ENCODE measurements around the gene GUCY1B1. TPM values are rescaled to one million over a fixed set of nuclear protein-coding genes. Genes with fewer than 3 reads are reported as not detected.
A peak's percentile ranks its signal among the peaks of the same experiment; 100 is the strongest.
"Not testable (repeated sequence)": the region's sequence is repeated elsewhere in the genome, so short reads cannot be mapped to it uniquely, and the experiment has no call there.

Gene GUCY1B1
- total RNA-seq, 1 experiment from 2014 or later: 33.8 TPM

DNA sequence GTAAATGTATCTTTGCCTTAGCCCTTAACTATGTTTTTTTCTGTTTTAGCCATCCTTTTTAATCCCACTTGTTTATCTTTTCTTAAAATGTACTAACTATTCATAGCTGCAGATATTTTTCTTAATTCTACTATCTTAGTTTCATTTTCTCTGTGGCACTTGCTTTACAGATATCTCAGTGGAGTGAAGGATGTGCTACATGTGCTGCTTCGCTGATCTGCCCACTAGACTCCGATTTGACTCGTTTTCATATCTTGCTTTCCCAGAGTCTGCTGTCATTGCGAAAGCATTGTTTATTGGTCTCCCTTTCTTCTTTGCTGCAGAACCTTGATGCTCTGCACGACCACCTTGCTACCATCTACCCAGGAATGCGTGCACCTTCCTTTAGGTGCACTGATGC lies 30.6 kb downstream of the GUCY1B1 start:
- no peak for DNase-seq (ENCODE audit: low read depth)
- in situ Hi-C loops (cut with HindIII; ENCODE audit: low pct_unique_long_range_greater_than_20kb, low sequenced_read_pairs): no loop called here

DNA sequence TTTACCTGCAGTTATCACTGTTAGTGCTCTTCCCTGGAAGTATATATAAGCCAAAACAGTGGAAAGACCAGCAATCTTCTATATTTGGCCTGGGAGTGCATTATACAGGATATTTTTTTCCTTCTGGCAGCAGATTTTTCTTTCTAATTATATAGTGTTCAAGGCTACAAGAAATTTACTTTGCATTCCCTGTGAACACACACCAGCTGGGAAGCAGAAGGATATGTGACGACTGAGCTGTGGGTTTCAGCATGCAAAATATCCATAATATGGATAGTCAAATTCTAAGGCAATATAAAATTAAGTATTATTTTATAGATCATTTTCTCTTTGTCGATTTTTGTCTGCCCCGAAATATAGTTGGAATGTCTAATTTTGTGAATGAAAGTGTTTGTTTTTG lies 31.2 kb downstream of the GUCY1B1 start:
- in situ Hi-C loops (cut with HindIII; ENCODE audit: low pct_unique_long_range_greater_than_20kb, low sequenced_read_pairs): no loop called here
- no peak for DNase-seq (ENCODE audit: low read depth)

DNA sequence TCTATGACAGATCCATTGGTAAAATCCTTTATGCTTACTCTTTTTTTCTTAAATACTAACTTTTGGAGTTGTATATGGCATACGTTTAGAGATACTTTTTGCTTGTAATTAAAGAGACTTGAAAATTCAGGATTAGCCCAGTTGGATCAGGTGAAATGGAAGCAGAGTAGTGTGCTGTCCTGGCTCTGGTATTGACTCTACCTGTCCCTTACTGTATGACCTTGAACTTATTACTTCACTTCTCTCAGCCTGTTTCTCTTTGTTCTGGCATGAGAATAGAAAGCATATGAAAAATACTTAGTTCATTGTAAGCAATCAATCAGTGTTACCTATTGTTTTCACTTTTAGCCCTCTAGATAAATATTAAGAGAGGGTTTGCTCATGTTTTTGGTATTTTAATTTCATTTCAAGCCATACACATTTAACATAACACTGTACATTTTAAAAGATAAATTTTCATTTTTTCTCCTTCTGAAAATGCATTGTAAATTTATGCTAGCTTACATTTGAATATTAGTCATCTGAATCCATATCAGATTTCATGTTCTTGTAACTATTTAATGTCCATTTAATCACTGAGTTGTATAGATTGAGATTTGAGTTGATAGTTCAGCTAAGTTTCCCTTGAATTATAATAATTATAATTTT lies 35.9 kb downstream of the GUCY1B1 start:
- in situ Hi-C loops (cut with HindIII; ENCODE audit: low pct_unique_long_range_greater_than_20kb, low sequenced_read_pairs): no loop called here
- no peak for DNase-seq (ENCODE audit: low read depth)

DNA sequence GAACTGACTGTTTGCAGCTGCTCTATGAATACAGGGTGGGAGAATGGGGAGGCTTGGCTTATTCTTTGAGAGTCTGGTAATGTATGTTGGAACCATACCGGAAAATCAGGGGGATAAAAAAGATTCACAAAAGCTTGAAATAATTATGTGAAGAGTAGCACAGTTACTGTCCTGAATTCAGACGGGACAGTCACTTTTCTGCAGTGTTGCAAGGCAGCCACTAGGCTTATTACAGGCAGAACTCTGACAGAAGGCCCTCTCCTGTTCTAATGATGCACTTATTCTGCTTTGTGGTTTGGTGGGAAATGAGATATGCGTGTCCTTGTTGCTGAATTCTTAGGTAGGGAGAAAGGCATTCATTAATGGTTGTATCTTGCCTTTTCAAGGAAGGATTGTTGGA lies 37.2 kb downstream of the GUCY1B1 start:
- DNase-seq (ENCODE audit: low read depth): peak; percentile 14
- in situ Hi-C loops (cut with HindIII; ENCODE audit: low pct_unique_long_range_greater_than_20kb, low sequenced_read_pairs): no loop called here

DNA sequence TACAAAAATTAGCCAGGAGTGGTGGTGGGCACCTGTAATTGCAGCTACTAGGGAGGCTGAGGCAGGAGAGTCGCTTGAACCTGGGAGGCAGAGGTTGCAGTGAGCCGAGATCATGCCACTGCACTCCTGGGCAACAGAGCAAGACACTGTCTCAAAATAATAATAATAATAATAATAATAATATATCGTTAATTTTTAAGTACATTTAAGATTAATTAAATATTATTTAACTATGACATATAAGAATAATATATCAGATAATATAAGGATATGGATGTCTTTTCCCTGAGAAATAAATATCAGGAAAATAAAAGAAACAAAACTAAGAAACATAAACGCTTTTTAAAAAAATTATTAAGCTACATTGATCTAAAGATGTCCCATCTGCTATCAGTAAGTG lies 38.8 kb downstream of the GUCY1B1 start:
- in situ Hi-C loops (cut with HindIII; ENCODE audit: low pct_unique_long_range_greater_than_20kb, low sequenced_read_pairs): not testable (repeated sequence)

DNA sequence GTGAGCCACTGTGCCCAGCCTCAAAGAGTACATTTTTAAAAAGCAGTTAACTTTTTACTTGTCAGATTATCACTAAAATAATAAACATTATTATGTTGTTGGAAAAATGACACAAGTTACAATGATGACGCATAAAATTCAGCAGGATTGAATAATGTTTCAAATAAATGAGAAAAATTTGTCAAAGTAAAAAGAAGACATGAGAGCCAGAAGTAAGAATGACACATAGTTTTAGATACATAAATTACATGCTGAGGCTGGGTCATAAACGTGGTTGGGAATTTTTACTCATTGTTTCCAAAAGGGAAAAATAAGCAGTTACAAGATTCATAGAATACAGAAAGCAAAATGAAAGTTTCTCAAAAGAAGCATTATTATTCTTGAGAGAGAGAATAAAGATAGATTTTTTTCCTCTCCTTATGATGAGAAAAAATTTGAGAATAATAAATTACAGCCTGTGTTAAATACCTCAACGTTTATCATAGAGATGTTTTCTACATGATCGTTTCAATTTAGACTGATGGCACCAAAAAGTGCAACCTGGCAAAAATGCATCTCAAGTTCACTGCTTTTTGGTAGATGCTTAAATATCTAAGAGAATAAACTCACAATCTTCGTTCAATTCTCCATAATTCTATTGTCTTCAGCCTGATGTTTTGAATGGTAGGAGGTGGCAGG lies 40.4 kb downstream of the GUCY1B1 start:
- in situ Hi-C loops (cut with HindIII; ENCODE audit: low pct_unique_long_range_greater_than_20kb, low sequenced_read_pairs): no loop called here

More for the DNA sequence above, 38.8 kb downstream of the GUCY1B1 start:
- not testable (repeated sequence) for DNase-seq (ENCODE audit: low read depth)

DNA sequence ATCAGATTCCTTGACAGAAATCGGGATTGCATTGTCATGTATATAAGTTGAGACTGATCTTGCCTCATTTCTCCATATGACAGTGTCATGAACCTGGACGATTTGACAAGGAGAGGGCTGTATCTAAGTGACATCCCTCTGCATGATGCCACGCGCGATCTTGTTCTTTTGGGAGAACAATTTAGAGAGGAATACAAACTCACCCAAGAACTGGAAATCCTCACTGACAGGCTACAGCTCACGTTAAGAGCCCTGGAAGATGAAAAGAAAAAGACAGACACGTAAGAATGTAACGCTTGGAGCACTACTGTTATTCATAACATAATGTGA lies 40.9 kb downstream of the GUCY1B1 start:
- in situ Hi-C loops (cut with HindIII; ENCODE audit: low pct_unique_long_range_greater_than_20kb, low sequenced_read_pairs): no loop called here
- DNase-seq (ENCODE audit: low read depth): no peak

More for the DNA sequence above, 40.4 kb downstream of the GUCY1B1 start:
- DNase-seq (ENCODE audit: low read depth): no peak

DNA sequence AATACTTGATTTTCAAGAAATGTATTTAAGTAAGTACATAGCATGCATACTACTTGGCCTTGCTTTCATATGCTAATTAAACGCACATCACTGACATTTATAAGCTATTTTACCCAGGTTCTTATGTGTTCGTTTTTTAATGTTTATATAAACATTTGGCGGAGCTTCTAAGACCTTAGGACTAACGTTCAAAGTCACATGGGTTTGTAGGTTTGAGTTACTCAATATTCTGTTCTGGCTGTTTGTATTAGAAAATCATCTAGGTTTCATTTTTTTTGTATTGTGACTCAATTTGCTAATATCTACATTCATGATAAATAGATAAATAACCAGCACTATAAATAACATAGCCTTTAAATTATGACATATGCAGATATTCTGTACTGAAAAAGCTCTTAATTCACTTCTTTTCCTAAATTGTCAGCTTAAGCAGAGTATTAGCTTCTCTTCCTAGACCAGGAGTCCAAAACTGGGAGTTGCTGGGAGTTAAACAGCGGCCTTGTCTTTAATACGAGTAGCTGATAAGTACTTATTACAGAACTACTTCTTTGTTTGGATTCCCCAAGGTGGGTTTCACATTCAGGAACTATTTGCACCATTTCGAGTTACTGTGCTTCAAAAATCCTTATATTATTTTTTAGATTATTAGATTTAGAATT lies 42.0 kb downstream of the GUCY1B1 start:
- DNase-seq (ENCODE audit: low read depth): no peak
- in situ Hi-C loops (cut with HindIII; ENCODE audit: low pct_unique_long_range_greater_than_20kb, low sequenced_read_pairs): no loop called here

DNA sequence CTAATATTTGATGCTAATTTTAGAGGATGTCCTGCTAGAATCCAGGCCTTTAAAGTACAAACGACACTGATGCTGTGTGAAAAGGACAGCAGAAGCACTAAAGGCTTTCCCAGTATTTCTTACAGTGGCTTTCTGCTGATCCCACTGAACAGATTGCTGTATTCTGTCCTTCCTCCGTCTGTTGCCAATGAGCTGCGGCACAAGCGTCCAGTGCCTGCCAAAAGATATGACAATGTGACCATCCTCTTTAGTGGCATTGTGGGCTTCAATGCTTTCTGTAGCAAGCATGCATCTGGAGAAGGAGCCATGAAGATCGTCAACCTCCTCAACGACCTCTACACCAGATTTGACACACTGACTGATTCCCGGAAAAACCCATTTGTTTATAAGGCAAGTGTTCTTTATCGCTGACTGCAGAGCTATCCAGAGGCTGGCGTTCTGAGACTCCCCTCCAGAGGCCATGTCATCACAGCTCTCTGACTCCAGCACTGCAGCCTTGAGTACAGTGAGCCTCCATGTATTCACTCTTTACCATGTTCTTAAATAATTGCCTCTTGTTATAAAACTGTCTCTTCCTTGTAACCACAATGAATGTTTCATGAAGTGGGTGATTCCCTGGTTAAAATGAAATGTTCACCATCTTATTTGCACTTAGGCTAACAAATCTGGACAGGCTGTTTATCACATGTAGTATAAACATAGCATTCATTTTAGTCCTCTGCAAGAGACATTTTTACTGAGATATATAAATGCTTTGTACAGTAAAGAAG lies 43.6 kb downstream of the GUCY1B1 start:
- no peak for DNase-seq (ENCODE audit: low read depth)
- in situ Hi-C loops (cut with HindIII; ENCODE audit: low pct_unique_long_range_greater_than_20kb, low sequenced_read_pairs): no loop called here

DNA sequence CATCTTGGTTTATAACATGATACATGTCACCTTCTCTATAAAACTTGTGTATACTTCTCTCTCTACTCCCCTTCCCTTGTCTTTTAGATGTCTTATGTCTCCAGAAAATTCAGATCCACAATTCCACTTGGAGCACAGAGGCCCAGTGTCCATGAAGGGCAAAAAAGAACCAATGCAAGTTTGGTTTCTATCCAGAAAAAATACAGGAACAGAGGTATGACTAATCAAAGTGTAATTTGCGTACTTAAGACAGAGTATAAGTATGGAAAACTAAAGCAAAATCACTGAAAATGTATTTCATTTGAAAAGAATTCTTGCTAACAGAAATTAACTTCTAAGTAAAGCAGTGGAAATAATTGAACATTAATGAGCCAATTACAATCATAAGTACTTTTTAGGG lies 46.2 kb downstream of the GUCY1B1 start:
- DNase-seq (ENCODE audit: low read depth): no peak
- in situ Hi-C loops (cut with HindIII; ENCODE audit: low pct_unique_long_range_greater_than_20kb, low sequenced_read_pairs): no loop called here

DNA sequence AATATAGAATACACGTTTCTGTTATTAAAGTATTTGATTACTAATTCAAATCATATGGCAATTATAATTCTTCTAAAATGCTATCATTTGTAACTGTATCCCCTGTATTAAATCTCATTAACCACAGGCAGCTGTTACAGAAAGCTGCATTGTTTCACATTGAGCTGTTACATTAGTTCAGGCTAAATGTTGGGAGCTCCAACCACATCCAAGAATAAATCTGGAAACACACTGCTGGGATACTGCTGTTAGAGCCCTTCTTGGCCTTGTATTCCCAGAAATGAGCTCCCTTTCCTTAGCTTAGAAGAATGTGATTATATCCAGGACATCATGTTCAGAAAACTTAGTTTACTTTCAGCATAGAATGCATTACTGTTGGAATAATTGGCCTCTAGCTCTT lies 48.2 kb downstream of the GUCY1B1 start:
- no peak for DNase-seq (ENCODE audit: low read depth)
- in situ Hi-C loops (cut with HindIII; ENCODE audit: low pct_unique_long_range_greater_than_20kb, low sequenced_read_pairs): no loop called here

DNA sequence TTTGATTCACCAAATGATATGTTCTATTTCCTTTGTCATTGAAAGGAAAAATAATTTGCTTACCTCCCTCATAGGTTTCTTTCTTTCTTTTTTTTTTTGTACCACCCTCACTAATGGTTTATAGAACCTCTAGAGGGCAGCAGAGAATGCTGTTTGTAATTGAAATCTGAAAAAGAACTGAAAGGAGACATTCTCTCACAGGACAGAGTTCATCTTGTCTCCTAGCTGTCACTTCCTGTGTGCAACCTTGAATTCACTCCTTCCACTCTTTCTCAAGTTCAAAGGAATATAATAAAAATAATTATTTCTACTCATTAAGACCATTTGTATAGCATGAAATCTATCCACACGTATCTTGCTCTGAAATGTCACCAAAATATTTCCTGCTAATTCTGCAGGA lies 51.0 kb downstream of the GUCY1B1 start:
- in situ Hi-C loops (cut with HindIII; ENCODE audit: low pct_unique_long_range_greater_than_20kb, low sequenced_read_pairs): no loop called here
- DNase-seq (ENCODE audit: low read depth): peak; percentile 82

DNA sequence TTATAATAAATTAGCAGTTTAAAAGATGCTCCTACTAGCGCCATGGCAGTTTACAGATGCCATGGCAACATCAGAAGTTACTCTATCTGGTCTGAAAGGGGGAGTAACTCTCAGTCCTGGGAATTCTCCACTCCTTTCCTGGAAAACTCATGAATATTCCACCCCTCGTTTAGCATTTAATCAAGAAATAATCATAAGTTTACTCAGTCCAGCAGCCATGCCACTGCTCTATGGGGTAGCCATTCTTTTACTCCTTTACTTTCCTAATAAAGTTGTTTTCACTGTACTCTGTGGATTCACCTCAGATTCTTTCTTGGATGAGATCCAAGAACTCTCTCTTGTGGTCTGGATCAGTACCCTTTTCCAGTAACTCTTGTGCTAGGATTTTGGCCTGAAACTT lies 52.3 kb downstream of the GUCY1B1 start:
- DNase-seq (ENCODE audit: low read depth): no peak
- in situ Hi-C loops (cut with HindIII; ENCODE audit: low pct_unique_long_range_greater_than_20kb, low sequenced_read_pairs): no loop called here

DNA sequence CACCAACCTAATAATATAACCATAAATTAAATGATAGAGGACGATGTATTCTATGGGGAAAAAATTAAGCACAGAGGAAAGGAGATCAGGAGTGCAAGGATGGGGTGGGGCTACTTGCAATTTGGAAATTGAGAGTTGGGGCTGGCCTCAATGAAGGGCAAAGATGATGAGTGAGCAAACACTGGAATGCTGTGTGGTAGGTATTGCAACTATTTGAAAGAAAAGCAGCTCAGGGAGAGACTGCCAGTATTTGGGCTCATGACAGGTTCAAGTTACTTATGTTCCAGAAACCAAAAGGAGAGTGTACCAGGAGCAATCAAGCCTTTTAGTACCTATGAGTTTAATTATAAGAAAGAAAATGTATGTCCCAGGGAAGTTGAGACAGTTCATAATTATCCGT lies 59.8 kb downstream of the GUCY1B1 start:
- in situ Hi-C loops (cut with HindIII; ENCODE audit: low pct_unique_long_range_greater_than_20kb, low sequenced_read_pairs): no loop called here
- DNase-seq (ENCODE audit: low read depth): no peak

DNA sequence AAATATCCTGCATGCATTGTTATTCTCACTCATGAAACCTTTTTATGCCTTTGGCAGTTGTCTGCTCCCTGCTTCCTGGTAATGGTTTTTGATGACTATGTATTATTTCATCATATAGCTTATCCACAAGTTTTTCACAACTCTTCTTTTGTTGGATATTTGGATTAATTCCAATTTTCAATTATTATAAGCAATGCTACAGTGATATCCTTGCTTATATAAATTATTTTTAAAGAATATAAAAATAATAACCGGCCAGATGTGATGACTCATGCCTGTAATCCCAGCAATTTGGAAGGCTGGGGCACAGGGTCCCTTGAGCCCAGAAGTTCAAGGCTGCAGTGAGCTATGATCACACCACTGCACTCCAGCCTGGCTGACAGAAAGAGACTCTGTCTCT lies 60.2 kb downstream of the GUCY1B1 start:
- DNase-seq (ENCODE audit: low read depth): no peak
- in situ Hi-C loops (cut with HindIII; ENCODE audit: low pct_unique_long_range_greater_than_20kb, low sequenced_read_pairs): no loop called here

DNA sequence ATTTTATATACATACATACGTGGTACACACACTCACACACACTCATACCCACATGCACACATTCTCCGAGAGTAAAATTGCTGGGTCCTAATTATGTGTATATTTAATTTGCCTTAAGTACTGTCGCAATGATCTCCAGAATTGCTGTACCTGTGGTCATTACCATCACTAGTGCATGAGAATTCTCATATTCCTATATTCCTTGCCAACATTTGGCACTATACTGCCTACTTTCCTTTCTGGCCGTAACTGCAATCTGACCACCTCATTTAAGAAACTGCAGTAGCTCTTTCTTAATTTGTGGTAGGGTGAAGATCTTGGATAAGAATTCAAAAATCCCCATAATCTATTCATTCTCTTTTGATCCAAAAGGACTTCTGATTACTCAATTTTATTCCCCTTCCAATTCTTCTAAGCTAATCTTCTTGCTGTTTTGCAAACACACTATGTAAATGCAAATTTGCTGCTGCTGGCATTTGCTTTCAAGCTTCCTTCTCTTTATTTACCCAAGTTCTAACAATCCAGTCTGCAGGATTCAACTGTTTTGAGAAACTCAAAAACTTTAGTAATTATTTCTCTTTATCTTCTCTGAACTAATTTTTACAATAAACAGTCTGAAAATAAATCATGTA lies 62.2 kb downstream of the GUCY1B1 start:
- in situ Hi-C loops (cut with HindIII; ENCODE audit: low pct_unique_long_range_greater_than_20kb, low sequenced_read_pairs): no loop called here
- DNase-seq (ENCODE audit: low read depth): no peak

DNA sequence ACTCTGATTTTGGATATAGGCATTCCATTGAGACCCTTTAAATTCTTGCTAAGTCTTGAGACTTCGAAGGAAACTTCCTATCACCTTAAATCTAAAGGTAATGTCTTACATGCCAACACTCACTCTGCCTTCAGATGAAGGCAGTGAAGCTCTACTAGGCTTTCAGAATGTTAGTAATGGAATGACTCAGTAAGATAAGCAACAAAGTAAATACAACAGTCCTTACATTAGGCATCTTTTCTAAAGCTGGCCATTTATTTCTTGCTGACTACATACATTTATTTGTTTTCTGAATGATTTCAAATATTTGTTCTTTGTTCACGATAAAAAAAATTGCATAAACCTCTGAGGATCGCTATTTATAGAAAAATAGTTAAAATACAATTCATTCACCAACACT lies 63.8 kb downstream of the GUCY1B1 start:
- DNase-seq (ENCODE audit: low read depth): peak; percentile 17
- in situ Hi-C loops (cut with HindIII; ENCODE audit: low pct_unique_long_range_greater_than_20kb, low sequenced_read_pairs): no loop called here

DNA sequence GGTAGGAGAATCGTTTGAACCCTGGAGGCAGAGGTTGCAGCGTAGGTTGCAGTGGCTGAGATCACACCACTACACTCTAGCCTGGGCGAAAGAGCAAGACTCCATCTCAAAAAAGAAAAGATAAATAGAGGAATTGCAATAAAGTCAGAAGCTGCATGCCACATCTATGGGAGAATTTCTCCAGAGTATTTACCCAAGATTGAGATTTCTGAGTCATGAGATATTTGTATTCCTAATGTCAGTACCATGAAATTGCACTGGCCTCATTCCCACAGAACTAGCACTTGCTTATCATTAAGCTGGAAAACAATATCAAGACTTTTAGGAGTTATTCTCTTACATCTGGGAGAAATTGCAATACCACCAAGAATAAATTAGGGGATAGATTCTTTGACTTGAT lies 69.8 kb downstream of the GUCY1B1 start:
- no peak for DNase-seq (ENCODE audit: low read depth)
- in situ Hi-C loops (cut with HindIII; ENCODE audit: low pct_unique_long_range_greater_than_20kb, low sequenced_read_pairs): no loop called here

DNA sequence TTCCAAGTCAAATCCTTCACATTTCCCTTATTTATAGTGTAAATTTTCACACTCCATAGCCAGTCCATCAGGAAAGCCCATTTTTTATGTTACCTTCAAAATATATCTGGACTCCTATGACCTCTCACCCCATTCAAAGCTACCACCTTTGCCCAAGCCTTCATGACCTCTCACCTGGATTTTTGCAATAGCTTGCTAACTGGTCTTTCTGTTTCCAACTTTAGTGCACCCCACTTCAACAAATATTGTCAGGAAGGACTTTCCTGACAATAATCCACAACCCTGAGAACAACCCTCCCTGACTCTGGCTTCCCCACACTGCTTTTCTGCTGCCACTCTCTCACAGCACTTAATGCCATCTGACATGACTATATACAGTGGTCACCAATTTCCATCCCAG lies 73.8 kb downstream of the GUCY1B1 start:
- DNase-seq (ENCODE audit: low read depth): no peak
- in situ Hi-C loops (cut with HindIII; ENCODE audit: low pct_unique_long_range_greater_than_20kb, low sequenced_read_pairs): no loop called here
